Heart left ventricle (tissue), 13 donors: ENCODE data around the gene SH3TC1.

Experiments
- POLR2A ChIP-seq, 2 donors: fragments of 450-650 bp; IDR thresholded peaks; one replicate each; pipeline ENCODE4 v1.6.1; 2017; ENCODE audit warnings: antibody characterized with exemption in 2 of 2, mild to moderate bottlenecking in 2 of 2, moderate library complexity in 2 of 2
- TF ChIP-seq, protein P1 (sequence below), 12 donors: fragments of 200-600 bp; sonication (generic) in 4 of 12; IDR thresholded peaks; one replicate each; pipeline versions ENCODE4 v1.5.0 to v1.8.0; 2018 to 2022; ENCODE audit warnings: antibody characterized with exemption in 12 of 12, mild to moderate bottlenecking in 5 of 12
- donor health status: ischemic (EF 13 %, LVEDD 7.1; RV severe dilation, severe dysfunction).
- donor health status: DM: no; HTN: yes; CAD: no.
- donor health status: DM: no; HTN: no; CAD: no.
- donor health status: ischemic (EF 25% LVEDD 6.9; RV normal size, moderate dysfunction).
- donor health status: ischemic (EF 25% LVEDD 5.7; RV mildly dilated, moderate dysfunction).
- donor health status: ischemic (EF 35%, LVEDD 5.7; RV mildly dilated, moderate dysfunction).
- donor health status: nonischemic (EF 11% LVEDD 7.7; RV severe dilation, severe dysfunction).
- donor health status: DM: yes; HTN: yes; CAD: no.
- donor health status: PGD.
- donor health status: ischemic (EF 29% LVEDD 5.4; RV normal size, mild dysfunction).
- donor health status: nonischemic (EF 23%, LVEDD 6.1; RV moderate dilation, normal function).

DNA sequence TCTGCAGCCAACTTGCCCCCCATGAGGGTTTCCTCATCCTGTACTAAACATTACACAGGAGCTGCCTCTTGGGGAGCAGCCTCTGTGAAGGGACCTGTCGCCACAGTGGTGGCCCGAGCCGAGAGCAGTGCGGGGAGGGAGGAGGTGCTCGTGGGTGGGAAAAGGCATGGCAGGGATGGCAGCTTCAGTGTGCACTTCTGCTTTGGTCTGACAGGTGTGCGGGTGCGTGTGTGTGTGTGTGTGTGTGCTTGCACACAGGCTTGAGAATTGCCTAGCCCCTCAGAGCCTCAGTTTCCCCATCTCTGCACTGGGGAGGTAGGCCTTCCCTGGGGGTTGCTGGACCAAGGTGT is 3.9 kb downstream of the SH3TC1 start:
- TF ChIP-seq, protein P1, sequence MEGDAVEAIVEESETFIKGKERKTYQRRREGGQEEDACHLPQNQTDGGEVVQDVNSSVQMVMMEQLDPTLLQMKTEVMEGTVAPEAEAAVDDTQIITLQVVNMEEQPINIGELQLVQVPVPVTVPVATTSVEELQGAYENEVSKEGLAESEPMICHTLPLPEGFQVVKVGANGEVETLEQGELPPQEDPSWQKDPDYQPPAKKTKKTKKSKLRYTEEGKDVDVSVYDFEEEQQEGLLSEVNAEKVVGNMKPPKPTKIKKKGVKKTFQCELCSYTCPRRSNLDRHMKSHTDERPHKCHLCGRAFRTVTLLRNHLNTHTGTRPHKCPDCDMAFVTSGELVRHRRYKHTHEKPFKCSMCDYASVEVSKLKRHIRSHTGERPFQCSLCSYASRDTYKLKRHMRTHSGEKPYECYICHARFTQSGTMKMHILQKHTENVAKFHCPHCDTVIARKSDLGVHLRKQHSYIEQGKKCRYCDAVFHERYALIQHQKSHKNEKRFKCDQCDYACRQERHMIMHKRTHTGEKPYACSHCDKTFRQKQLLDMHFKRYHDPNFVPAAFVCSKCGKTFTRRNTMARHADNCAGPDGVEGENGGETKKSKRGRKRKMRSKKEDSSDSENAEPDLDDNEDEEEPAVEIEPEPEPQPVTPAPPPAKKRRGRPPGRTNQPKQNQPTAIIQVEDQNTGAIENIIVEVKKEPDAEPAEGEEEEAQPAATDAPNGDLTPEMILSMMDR (IDR thresholded peaks at IDR 0.05): no peak
- no peak for TF ChIP-seq POLR2A (IDR thresholded peaks at IDR 0.05)
